ENCODE data around the gene MLYCD.
"Not testable (repeated sequence)": the region's sequence is repeated elsewhere in the genome, so short reads cannot be mapped to it uniquely, and the experiment has no call there.

The MLYCD gene

DNA sequence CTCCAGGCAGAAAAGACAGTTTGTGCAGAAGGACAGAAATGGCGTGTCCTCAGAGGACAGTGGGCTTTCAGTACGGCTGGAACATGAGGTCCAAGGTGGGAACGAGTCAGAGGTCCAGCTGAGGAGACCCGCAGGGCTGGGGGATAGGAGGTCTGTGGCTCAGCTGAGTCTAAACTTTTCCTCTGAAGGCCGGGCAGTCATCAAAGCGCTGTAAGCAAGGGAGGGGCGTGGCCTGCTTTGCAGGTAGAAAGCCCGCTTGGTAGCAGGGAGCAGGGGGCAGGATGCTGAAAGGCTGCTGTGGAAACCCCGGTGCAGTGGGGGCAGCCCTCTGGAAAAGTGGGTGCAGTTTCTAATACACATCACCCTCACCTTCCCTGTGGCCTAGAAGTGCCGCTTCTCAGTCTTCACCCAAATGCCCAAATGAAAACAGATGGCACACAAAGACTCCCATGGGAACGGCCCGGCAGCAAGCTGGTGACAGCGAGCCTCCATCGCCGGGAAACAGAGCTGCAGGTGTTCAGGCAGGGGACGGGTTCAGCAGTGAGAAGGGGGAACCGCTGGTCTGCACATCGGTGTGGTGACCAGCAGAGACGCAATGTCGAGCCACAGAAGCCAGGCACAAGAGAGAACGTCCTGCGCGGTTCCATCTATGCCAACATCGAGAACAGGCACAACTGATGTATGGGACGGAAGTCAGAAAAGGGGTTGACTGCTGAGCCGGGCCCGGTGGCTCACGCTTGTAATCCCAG, 41.9 kb downstream of the MLYCD start:
- DNase-seq (ENCODE audit: low read depth in 3 of 3) = no peak

DNA sequence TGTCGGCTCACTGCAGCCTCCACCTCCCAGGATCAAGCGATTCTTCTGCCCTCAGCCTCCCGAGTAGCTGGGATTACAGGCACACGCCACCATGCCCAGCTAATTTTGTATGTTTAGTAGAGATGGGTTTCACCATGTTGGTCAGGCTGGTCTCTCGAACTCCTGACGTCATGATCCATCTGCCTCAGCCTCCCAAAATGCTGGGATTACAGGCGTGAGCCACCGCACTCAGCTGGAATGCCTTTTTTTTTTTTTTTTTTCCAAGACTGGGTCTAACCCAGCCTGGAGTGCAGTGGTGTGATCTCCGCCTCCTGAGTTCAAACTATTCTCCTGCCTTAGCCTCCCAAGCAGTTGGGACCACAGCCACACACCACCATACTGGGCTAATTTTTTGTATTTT, 42.6 kb downstream of the MLYCD start:
- DNase-seq (ENCODE audit: low read depth in 3 of 3) = not testable (repeated sequence)

- no peak for DNase-seq (ENCODE audit: low read depth in 3 of 3)
These were observed 43.2 kb downstream of the MLYCD start for GRCh38 chr16:83942074-83942473.

DNA sequence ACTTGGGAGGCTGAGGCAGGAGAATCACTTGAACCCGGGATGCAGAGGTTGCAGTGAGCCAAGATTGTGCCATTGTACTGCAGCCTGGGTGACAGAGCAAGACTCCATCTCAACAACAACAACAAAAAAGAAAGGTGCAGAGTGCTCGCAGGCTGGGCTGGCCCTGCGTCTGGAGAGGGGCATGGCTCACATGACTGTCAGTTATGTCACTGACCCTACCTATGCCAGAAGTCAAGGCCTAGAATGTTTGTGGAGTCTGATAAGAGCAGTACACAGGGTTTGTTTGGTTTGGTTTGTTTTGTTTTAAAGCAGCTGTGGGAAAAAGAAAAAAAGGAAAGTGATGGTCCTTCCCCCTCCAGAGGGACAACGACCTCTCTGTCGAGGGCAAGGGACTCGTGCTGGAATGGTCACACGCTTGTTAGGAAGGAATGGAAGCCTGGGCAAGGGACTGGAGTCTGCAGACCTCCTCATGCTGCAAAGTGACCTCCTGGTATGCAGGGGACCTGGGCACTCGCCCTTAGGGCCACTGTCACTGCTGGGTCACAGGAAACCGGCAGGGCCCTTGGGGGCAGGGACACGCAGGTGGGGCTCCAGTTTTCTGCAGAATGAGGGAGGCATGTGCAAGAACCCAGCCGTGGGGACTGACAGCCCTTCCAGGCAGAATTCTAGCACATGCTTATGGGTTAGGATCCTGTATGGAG, 44.0 kb downstream of the MLYCD start:
- DNase-seq (ENCODE audit: low read depth in 3 of 3) = no peak

- no peak for DNase-seq (ENCODE audit: low read depth in 3 of 3)
These were observed 44.7 kb downstream of the MLYCD start for GRCh38 chr16:83943516-83944050.

- DNase-seq (ENCODE audit: low read depth in 3 of 3) = no peak
These were observed 46.7 kb downstream of the MLYCD start for GRCh38 chr16:83945587-83945986.

DNA sequence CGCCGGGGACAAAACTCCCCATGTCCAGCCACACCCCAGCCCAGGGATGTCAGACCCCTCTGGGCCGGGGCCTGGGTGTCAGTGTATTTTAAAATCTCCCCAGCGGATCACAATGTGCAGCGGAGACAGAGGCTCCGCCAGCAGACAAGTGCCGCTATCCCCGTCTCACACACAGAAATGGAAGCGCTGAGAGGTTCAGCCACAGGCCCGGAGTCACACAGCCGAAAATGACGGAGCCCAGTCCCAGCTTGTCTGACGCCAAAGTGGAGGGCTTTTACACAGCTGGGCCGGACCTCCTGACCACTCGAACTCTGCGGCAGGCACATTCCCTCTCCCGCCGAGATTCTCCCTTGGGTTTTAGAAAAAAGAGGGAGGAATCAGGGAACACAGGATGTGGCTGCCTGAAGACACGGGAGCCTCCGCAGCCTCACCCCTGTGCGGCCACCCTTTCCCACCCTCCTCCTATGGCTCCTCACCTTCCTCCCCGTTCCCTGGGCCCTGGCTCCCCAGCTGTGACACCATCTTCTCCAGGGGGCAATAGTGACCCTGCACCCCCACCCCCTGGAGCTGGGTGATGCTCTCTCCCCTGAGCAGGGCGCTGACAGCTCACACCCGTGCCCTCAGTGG, 47.4 kb downstream of the MLYCD start:
- DNase-seq (ENCODE audit: low read depth in 3 of 3) = no peak

DNA sequence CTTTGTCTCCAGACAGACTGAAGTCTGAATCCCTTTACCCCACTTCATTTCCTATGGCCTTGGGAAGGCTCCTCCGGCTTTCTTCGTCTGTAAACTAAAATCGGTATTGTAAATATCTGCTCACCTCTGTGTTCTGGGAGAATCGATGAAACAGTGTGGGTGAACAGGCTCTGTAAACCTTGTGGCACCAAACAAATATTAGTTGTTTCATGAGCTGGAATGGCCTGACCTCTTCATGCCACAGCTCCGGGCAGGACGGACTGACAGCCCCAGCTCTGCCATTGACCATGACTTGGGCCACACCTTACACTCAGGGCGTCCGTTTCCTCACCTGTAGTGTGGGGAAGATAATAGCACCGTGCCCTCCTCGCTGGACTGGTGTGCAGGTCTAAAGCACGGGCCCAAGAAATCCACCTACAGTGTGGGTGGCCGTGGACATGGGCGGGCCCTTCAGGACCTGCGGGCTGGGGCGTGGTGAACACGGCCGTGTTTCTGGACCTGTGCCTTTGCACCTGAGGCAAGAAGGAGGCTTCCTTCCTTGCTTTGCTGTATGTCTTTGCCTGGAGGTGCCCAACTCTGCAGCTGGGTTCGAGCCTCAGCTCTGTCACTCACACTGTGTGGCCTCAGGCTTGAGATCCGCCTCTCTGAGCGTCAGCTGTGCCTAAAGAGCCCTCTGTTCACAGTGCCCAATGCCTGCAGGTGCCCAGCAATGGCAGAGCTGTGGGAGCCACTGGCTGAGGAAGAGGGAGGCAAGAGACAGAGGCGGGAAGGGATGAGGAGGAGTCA, 48.1 kb downstream of the MLYCD start:
- no peak for DNase-seq (ENCODE audit: low read depth in 3 of 3)

DNA sequence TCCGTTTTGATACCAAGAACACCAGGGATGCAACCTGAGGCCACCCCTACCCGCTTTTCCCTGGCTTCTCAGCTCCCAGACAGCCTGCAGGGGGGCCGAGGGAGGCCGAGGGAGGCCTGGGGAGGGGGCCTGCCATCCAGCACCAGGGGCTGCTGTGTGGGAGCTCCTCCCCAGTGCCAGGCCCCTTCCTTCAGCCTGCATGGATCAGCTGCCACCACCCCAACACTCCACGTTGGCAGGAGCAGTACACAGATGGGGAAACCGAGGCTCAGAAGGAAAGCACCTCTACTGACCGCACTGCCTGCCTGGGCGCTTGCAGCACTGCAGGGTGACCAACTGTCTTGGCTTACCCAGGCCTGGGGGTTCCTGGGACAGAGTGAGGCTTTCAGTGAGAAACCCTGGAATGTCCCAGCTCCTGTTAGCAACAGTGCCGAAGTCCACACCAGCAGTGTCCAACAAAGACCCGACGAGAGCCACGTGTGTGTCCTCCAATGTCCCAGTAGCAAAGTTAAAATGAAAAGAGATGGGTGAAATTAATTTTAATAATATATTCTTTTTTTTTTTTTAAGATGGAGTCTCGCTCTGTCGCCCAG, 48.8 kb downstream of the MLYCD start:
- no peak for DNase-seq (ENCODE audit: low read depth in 3 of 3)

DNA sequence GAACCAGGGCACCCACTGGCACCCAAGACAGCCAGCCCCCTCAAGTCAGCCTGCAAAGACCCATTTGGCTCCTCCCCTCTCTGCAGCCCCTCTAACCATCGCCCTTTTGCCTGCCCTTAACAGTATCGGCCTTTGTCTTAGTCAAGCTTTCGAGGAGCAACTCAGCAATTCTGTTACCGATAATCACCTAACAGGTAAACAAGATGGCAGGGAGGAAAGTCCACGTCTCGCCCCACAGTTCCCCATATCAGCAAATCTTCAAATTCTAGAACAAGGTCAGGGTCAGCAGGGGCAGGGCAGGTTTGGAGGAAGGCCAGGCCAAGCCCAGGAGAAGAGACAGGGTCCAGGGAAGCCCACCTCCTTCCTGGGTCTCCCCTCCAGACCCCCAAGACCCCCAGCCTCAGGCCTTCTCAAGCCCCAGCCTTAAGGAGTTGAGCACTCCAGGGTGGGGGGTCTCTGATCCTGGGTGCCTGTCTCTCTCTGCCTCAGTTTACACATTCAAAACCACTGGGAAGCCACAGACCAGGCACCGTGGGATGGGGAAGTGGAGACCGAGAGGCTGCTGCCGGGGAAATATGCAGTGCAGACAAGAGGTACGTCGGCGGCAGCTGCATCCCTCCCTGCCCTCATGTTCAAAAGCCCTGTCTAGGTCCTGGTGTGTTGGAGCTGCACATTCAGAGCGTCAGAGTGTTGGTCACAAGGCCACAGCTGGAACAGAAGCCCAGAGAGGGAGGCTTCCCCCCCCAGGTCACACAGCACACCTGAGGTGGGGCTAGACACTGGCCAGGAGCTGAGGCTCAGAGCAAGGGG, 50.2 kb downstream of the MLYCD start:
- no peak for DNase-seq (ENCODE audit: low read depth in 3 of 3)

GRCh38 chr16:83949724-83950001, 50.7 kb downstream of the MLYCD start:
- DNase-seq (ENCODE audit: low read depth in 3 of 3) = no peak

DNA sequence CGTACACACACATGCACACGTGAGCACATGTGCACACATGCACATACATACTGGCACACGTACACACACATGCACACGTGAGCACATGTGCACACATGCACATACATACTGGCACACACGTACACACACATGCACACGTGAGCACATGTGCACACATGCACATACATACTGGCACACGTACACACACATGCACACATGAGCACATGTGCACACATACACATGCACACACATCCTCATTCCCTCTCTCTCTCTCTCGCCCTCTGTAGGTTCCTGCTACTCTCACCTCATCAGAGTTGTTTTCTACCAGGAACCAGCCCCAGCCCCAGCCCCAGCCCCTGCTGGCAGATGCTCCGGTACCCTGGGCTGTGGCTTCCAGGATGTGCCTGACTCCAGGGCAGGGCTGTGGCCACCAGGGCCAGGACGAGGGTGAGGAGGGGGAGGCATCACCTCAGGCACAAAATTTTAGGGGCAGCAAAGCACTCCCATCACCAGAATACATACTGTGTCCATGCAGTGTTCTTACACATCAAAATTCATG, 52.0 kb downstream of the MLYCD start:
- DNase-seq (ENCODE audit: low read depth in 3 of 3) = not testable (repeated sequence)

- no peak for DNase-seq (ENCODE audit: low read depth in 3 of 3)
These were observed 52.6 kb downstream of the MLYCD start for GRCh38 chr16:83951544-83951943.

GRCh38 chr16:83952587-83952939, 53.6 kb downstream of the MLYCD start:
- DNase-seq (ENCODE audit: low read depth in 3 of 3) = no peak

DNA sequence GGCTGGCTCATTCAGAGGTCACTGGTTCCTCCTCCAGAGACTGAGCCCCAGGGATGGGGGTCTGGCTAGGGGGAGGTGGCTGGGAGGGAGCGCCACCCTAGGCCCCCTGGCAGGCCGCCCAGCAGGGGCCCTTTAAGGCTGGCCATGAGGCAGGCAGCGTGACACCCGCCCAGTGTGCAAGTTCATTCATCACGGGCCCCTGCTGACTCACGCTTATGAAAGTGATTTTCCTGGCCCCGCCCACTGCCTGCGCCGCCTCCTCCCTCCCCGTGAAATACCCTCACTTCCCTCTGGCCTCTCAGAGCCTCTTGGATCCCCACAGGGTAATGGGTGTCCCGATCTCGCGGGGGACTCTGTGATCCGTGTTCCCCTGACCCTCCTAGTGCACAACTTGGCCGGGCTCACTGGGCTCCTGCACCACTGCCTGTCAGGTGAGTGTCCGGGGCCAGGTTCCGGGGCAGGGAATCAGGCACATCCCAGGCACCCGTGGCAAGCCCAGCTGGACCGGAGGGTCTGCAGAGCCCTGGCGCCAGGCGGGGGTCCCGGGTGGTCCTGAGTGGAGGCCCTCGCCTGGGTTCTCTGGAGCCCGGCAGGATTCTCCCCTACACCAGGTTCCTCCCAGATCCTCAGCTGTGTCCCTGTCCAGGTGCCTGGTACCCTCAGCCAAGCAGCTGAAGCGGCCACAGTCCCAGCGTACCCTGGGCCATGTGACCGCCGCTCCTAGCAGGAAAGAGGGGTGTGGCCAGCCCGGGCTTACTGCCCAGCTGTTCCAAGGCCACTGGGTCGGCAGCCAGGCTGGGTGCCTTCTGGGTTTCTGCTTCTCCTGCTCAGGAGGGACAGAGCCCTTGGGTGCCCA, 54.3 kb downstream of the MLYCD start, which contains the start of gene OSGIN1:
Gene OSGIN1, plus strand, starts transcription at position 301 of the 856 bp plus-strand sequence. CDS start 4,432 bp downstream, outside the sequence.
- peak; percentile 67 to 79 (median 78) for DNase-seq (ENCODE audit: low read depth in 3 of 3)

- DNase-seq (ENCODE audit: low read depth in 3 of 3) = no peak
These were observed 55.1 kb downstream of the MLYCD start for GRCh38 chr16:83953796-83954576.

- DNase-seq (ENCODE audit: low read depth in 3 of 3) = no peak
These were observed 55.7 kb downstream of the MLYCD start for GRCh38 chr16:83954577-83955016.

Measured in stimulated activated CD4-positive, alpha-beta T cell treated with anti-CD3 and anti-CD28 coated beads, TNF-alpha, amount 100 ng/mL, for 48 hours (primary cell).